Endodermal cell (in vitro differentiated cells): ENCODE results near the gene SLC49A4. TPM values are rescaled to one million over a fixed set of nuclear protein-coding genes. Genes with fewer than 3 reads are reported as not detected.

ENCODE experiments used
- DNase-seq: peaks from one replicate; pipeline ENCODE4 v3.0.0-alpha.2; 2017
- H3K27ac ChIP-seq: 2 replicates; pipeline ENCODE4 v1.5.1; 2013; ENCODE audit warnings: mild to moderate bottlenecking, low read depth, low read length, moderate library complexity
- H3K27me3 ChIP-seq: 2 replicates; pipeline ENCODE4 v1.6.1; 2013; ENCODE audit warnings: mild to moderate bottlenecking, low read length, moderate library complexity; ENCODE audit not compliant: insufficient read depth, control insufficient read depth, poor library complexity, severe bottlenecking
- H3K36me3 ChIP-seq: 2 replicates; pipeline ENCODE4 v1.7.0; 2013; ENCODE audit warnings: mild to moderate bottlenecking, low read length, moderate library complexity; ENCODE audit not compliant: control insufficient read depth, insufficient read depth
- H3K4me1 ChIP-seq: one replicate; pipeline ENCODE4 v1.7.0; 2013; ENCODE audit warnings: low read length; ENCODE audit not compliant: control insufficient read depth, insufficient read depth
- H3K4me3 ChIP-seq: 2 replicates; pipeline ENCODE4 v1.5.1; 2013; ENCODE audit warnings: mild to moderate bottlenecking, low read length, moderate library complexity
- H3K9ac ChIP-seq: 2 replicates; pipeline ENCODE4 v1.6.1; 2013; ENCODE audit warnings: mild to moderate bottlenecking, low read length, moderate library complexity; ENCODE audit not compliant: poor library complexity, severe bottlenecking; ENCODE audit errors: extremely low read depth
- H3K9me3 ChIP-seq: 2 replicates; pipeline ENCODE4 v1.6.1; 2013; ENCODE audit warnings: mild to moderate bottlenecking, low read length, moderate library complexity; ENCODE audit not compliant: control insufficient read depth
- H3K27ac Mint-ChIP-seq: 2 replicates; pipeline ENCODE4 v1.8.0; 2020; ENCODE audit warnings: mixed read lengths
- H3K27me3 Mint-ChIP-seq: 2 replicates; pipeline ENCODE4 v1.8.0; 2021; ENCODE audit warnings: mild to moderate bottlenecking, mixed read lengths; ENCODE audit not compliant: insufficient read depth
- H3K36me3 Mint-ChIP-seq: 2 replicates; pipeline ENCODE4 v1.8.0; 2020; ENCODE audit warnings: low read depth, mixed read lengths
- H3K4me1 Mint-ChIP-seq: 2 replicates; pipeline ENCODE4 v1.8.0; 2020; ENCODE audit warnings: mixed read lengths
- H3K4me3 Mint-ChIP-seq: 2 replicates; pipeline ENCODE4 v1.8.0; 2020; ENCODE audit warnings: mild to moderate bottlenecking, moderate library complexity, mixed read lengths
- H3K9me3 Mint-ChIP-seq: 2 replicates; pipeline ENCODE4 v1.8.0; 2020; ENCODE audit warnings: mild to moderate bottlenecking, mixed read lengths
- CTCF ChIP-seq: fragments of 200-600 bp; sonication (generic); conservative IDR thresholded peaks from 2 replicates; pipeline ENCODE4 v1.5.0; 2021; ENCODE audit warnings: antibody characterized with exemption, mild to moderate bottlenecking
- WGBS, 2 experiments: methylation state at CpG; one replicate each; pipeline versions ENCODE4 v1.1.5 to v1.1.7; 2013; ENCODE audit warnings: missing lambda C conversion rate in 2 of 2, mixed read lengths in 1 of 2; ENCODE audit not compliant: insufficient coverage in 1 of 2, insufficient read length in 1 of 2; 5-methylcytosine and 5-hydroxymethylcytosine counted together
- total RNA-seq, 2 donors: library from RNA; stranded (reverse); fragmentation: NEBNext Ultra II Directional in 1 of 2; extraction: Animal tissue kit (Norgen Biotek cat#: 25700) in 1 of 2; gene quantifications; 2 replicates in 1 of 2; 3 replicates in 1 of 2; pipeline ENCODE4 v1.2.1, GENCODE V29; 2021

SLC49A4 gene
- total RNA-seq, 2 donors from 2014 or later: 12.2 to 14.9 TPM

GRCh38 chr3:122789585-122790273 lies 5.1 kb upstream of the SLC49A4 start:
- H3K36me3 ChIP-seq: no peaks in the 10 kb centered on the region
- peaks cover 3% of the 10 kb centered on the region for H3K4me1 ChIP-seq
- no peak overlapping the region for H3K4me3 Mint-ChIP-seq
- no peaks in the 10 kb centered on the region for H3K36me3 Mint-ChIP-seq
- no peaks in the 10 kb centered on the region for H3K9me3 Mint-ChIP-seq
- H3K9ac ChIP-seq: no peak overlapping the region
- WGBS, 2 experiments: 80 to 93% methylated on average over 11 of the region's 11 CpGs
- H3K4me1 Mint-ChIP-seq: peaks cover 9% of the 10 kb centered on the region
- H3K9me3 ChIP-seq: no peaks in the 10 kb centered on the region
- H3K4me3 ChIP-seq: no peak overlapping the region
- H3K27me3 ChIP-seq: no peaks in the 10 kb centered on the region
- H3K27me3 Mint-ChIP-seq: no peaks in the 10 kb centered on the region
- H3K27ac Mint-ChIP-seq: no peak overlapping the region
- TF ChIP-seq CTCF: no peak
- no peak for DNase-seq
- H3K27ac ChIP-seq: no peak overlapping the region

- Mint-ChIP-seq H3K27ac (peak within 1 kb of the TSS; percentile 99), H3K9me3 (no peaks in the 10 kb centered on the region), H3K4me1 (peaks cover 16% of the 10 kb centered on the region), H3K4me3 (no peak within 1 kb of the TSS), H3K27me3 (peaks cover 21% of the 10 kb centered on the region), H3K36me3 (peaks cover 2% of the 10 kb centered on the region)
- Histone ChIP-seq H3K4me1 (peaks cover 8% of the 10 kb centered on the region), H3K27ac (peak within 1 kb of the TSS; percentile 87), H3K9ac (peak within 1 kb of the TSS; percentile 76), H3K36me3 (no peaks in the 10 kb centered on the region), H3K27me3 (no peaks in the 10 kb centered on the region), H3K4me3 (peak within 1 kb of the TSS; percentile 91), H3K9me3 (no peaks in the 10 kb centered on the region)
- WGBS, 2 experiments: 0% methylated on average over 29 to 46 of the region's 46 CpGs
- no peak for TF ChIP-seq CTCF
- peak; percentile 97 for DNase-seq
Observed at GRCh38 chr3:122793568-122794416, 1.1 kb upstream of the SLC49A4 start, which contains the start of gene HSPBAP1. Gene HSPBAP1 (minus strand): TSS chr3:122793831. CDS start chr3:122793680, 151 bp downstream.

- H3K9ac ChIP-seq: peak overlapping the region; percentile 76
- no peak for TF ChIP-seq CTCF
- H3K36me3 Mint-ChIP-seq: peaks cover 2% of the 10 kb centered on the region
- H3K4me1 ChIP-seq: peaks cover 10% of the 10 kb centered on the region
- no peaks in the 10 kb centered on the region for H3K36me3 ChIP-seq
- H3K4me3 ChIP-seq: peak overlapping the region; percentile 91
- H3K4me1 Mint-ChIP-seq: peaks cover 16% of the 10 kb centered on the region
- DNase-seq: no peak
- H3K27me3 ChIP-seq: no peaks in the 10 kb centered on the region
- H3K9me3 ChIP-seq: no peaks in the 10 kb centered on the region
- peaks cover 21% of the 10 kb centered on the region for H3K27me3 Mint-ChIP-seq
- peak overlapping the region; percentile 87 for H3K27ac ChIP-seq
- no peak overlapping the region for H3K4me3 Mint-ChIP-seq
- no peaks in the 10 kb centered on the region for H3K9me3 Mint-ChIP-seq
- 0 to 1% methylated on average over 1 to 6 of the region's 6 CpGs for WGBS, 2 experiments
- H3K27ac Mint-ChIP-seq: peak overlapping the region; percentile 99
Observed at GRCh38 chr3:122794483-122794778, 438 bp upstream of the SLC49A4 start.
